ENCODE measurements around the gene GCC1. TPM values are rescaled to one million over a fixed set of nuclear protein-coding genes. Genes with fewer than 3 reads are reported as not detected.

Gene GCC1
- 17.4 and 19.3 TPM in 2 replicates for total RNA-seq

DNA sequence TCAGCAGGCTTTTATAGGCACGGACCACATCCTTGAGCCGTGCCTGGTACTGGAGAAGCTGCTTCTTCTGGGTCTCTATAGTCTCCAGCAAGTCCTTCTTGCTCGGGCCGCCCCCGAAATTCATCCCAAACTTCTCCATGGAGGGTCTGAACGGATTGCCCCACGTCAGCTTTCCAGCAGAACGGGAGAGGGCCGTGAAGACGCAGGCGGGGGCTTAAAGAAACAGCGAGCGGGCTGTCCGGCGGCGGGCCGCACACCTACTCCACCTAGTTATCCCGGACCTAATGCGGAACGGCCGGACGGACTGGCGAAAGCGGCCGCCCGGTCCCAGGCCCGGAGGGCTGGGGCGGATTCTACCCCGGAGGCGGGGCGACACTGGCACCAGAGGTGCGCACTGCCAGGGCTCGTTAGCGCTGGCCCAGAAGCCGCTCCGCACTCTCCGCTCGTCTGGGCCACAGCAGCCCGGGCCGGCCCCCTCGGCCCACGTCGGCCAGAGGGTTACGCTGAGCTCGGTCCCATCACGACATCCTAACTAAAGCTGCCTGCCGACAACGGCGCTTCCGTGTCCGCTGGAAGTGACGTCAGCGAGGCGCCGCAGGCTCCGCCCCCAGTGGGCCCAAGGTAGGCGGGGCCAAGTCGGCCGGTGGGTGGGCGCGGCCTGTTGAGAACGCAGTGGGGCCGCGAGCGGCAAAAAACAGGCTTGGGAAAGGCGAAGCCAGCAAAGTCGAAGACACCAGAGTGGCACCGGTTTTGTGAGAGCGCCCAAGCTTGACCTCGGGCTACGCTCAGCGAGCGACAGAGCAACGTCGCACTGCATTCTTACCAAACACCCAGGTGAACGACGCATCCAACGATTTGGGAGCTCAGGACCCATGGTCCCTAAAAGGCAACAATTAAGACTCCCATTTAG is at the start of gene GCC1:
Gene GCC1 (minus strand): TSS at position 553 of the 910 bp plus-strand sequence. CDS start 414 bp downstream, at position 139.

GRCh38 chr7:127618042-127618441 is 32.6 kb upstream of the GCC1 start, which contains the start of gene PAX4:
PAX4 (minus strand) TSS chr7:127618142; CDS start chr7:127615928, 2,214 bp downstream.

DNA sequence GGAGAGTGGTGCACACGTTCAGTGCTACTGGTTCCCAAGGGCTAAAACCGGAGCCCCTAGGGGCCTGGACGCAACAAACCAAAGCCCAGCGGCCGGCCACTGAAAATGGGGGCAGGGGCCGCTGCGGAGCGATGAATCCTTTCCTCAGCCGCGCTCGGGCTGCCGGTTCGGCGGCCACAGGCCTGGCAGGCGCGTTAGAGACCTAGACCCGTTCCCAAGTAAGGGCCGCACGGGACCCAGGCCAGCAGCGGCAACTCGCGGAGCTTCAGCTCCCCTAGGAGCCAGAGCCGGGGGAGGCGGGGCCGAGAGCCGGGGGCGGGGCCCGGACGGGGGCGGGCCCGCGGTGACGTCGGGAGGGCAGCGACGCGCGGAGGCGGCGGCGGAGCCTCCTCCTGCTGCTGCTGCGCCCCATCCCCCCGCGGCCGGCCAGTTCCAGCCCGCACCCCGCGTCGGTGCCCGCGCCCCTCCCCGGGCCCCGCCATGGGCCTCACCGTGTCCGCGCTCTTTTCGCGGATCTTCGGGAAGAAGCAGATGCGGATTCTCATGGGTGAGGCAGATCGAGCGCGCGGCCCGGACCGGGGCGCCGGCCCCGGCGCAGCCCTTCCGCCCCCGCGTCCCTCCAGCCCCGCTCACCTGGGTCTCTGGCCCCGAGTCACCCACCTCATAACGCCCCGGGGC is 2.8 kb upstream of the GCC1 start, which contains the start of gene ARF5:
Gene ARF5 (plus strand): TSS at position 393 of the 678 bp plus-strand sequence. CDS start 88 bp downstream, at position 481.

Other genes with a start within 250 kb of the GCC1 start
- gene ZNF800, start 192.9 kb downstream of the GCC1 start, total RNA-seq: 10.3 and 11.2 TPM in 2 replicates
- gene ARF5, start 2.8 kb upstream of the GCC1 start, total RNA-seq: 114 and 155 TPM in 2 replicates
- gene FSCN3, start 8.1 kb upstream of the GCC1 start, total RNA-seq: 0.66 and 1.6 TPM in 2 replicates
- not detected in 2 replicates for gene PAX4, start 32.5 kb upstream of the GCC1 start, total RNA-seq
- gene SND1, start 66.6 kb upstream of the GCC1 start, total RNA-seq: 160 and 183 TPM in 2 replicates

Data from aortic smooth muscle cell (primary cell).